ENCODE results near the gene ZBTB21. TPM values are rescaled to one million over a fixed set of nuclear protein-coding genes. Genes with fewer than 3 reads are reported as not detected.
"Not testable (repeated sequence)": the region's sequence is repeated elsewhere in the genome, so short reads cannot be mapped to it uniquely, and the experiment has no call there.

ZBTB21 gene
- polyA plus RNA-seq, 3 donors, result 1.9 to 11.0 (median 8.4) TPM

DNA sequence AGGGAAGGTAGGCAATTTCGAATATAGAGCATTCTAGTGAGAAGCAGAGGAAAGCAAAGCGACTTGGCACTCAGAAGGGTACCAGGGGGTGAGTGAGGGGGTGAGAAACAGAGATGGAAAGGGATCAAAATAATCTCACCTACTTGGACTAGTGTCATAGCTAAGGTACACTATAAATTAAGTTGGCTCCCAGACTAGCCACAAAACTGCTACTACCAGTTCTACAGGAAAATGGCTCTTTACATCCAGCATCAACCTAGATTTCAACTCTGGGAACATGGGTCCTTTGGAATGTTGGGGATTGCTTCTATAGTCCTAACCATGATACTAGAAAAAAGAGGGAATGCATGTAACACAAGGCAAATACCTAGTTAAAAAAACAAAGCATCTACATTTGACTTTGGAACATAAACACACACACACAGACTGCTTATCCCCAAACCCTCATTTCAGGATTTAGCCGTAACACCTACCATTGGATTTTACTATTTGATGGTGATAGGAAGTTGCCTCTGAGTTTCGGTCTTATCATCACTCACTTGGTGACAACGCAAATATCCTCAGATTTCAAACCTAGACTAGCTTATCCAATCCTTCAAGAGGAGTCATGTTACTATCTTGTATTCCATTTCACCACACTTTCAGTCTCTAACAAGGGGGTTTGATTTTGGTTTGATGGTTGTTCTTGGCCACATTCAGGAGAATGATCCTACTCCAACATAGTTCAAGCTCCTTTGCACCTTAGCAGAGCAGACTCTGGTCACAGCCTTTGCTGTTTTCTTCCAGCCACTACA is 5.6 kb downstream of the ZBTB21 start:
- H3K27ac ChIP-seq (ENCODE audit: low read depth, low read length), result no peak overlapping the region
- 91 to 97% (median 97%) methylated on average over 5 of the region's 5 CpGs for WGBS, 3 donors

DNA sequence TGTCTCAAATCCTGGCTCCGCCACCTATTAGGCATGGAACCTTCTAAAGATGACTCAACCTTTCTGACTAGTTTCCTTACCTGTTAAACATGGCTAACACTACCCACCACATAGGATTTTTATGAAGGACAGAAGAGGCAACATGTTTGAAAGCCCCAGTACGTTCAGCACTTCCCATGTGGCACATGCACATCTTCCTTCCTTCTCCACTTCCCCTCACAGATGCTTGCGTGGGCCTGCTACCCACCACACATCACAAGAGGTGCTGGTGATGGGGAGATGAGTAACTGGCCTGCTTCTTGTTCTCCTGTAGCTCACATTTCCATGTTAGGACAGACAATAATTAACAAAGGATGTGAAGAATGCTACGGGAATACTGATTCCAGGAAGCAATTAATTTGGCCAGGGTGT is 7.1 kb downstream of the ZBTB21 start:
- H3K27ac ChIP-seq (ENCODE audit: low read depth, low read length), result no peak overlapping the region
- 69 to 88% (median 71%) methylated on average over 4 of the region's 4 CpGs for WGBS, 3 donors

DNA sequence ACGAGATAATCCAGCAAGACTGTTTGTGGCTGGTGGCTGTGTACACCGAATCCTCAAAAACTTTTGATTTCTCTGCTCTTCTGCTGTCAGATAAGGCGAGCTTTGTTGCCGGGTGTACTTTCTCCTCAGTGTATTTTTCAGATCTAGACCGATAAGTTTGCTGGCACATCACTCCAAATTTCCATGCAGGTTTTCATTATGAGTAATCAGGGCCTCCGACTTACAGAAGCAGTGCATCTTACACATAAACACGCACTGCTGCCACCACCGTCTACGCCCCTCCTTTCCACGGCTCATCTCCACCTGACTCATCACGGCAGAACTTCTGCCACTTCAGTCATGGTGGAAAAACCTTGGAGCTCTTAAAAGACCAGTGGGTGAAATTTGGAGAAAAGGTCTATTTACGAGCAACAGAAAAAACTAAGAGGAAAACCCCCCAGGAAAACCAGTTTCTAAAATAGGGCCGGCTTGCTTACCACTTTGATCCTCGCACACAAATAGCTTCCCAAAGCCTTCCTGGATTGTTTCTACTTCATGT is 7.7 kb downstream of the ZBTB21 start:
- no peak overlapping the region for H3K27ac ChIP-seq (ENCODE audit: low read depth, low read length)
- WGBS, 3 donors, result 84 to 89% (median 86%) methylated on average over 14 of the region's 14 CpGs

DNA sequence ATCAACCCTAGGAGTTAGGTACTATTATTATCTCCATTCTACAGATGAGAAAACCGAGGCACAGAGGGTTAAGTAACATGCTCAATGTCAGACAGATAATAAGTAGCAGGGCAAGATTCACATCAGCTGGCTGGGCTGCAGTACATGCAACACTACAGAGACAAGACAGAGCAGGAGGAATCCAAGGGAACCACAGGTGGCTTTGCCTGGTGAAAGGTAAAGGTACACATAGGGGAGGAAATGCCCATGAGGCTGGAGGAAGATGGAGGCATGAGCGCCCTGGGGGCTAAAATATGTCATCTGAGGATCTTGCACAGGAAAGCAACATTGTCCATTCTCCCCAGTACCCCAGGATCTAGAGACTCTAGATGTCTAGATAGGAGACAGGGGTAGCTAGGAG is 8.4 kb downstream of the ZBTB21 start:
- WGBS, 3 donors, result 92 to 95% (median 95%) methylated on average over 2 of the region's 2 CpGs
- no peak overlapping the region for H3K27ac ChIP-seq (ENCODE audit: low read depth, low read length)

DNA sequence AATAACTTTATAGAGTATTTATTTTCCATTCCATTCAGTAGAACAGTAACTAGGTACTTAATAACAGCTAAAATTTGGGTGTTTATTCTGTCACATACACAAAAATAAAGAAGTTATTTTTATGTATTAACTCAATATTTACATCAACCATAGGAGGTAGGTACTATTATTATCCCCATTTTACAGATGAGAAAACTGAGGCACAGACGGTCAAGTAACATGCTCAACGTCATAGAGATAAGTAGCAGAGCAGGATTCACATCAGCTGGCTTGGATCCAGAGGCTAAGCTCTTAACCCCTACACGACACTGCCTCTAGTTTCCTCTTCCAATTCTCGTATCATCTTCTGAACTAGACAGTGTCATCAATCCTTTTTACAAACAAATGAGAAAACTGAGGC is 9.3 kb downstream of the ZBTB21 start:
- WGBS, 3 donors, result 90 to 92% (median 90%) methylated on average over 4 of the region's 4 CpGs
- H3K27ac ChIP-seq (ENCODE audit: low read depth, low read length), result no peak overlapping the region

DNA sequence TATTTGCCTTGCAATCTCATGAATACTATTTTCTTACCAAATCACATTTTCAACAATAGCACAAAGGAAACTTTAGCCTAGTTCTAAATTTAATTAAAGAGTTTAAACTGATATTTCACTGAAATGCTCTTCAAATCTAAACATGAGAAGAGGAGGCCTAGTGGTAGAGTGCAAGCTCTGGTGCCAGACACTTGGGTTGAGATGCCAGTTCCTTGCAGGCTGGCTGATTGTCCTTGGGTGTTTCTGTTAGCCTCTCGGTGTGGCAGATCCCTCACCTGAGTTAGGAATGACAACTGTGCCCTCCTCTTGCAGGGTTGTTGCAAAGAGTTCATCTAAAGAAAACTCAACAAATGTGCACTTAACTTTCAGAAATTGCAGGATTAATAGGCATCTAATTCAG is 12.5 kb downstream of the ZBTB21 start:
- 93 to 100% (median 96%) methylated on average over 1 of the region's 1 CpG for WGBS, 3 donors
- no peak overlapping the region for H3K27ac ChIP-seq (ENCODE audit: low read depth, low read length)

DNA sequence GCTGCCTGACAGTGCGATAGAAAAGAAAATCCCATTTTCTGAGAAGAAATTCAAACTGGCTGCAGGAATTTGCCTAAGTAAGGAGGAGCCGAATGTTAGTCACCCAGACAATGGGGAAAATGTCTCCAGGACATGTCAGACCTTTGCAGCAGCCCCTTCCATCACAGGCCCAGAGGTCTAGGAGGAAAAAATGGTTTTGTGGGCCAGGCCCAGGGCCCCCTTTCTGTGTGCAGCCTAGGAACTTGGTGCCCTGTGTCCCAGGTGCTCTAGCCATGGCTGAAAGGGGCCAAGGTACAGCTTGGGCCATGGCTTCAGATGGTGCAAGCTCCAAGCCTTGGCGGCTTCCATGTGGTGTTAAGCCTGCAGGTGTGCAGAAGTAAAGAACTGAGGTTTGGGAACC is 14.6 kb downstream of the ZBTB21 start:
- no peak overlapping the region for H3K27ac ChIP-seq (ENCODE audit: low read depth, low read length)
- 98% methylated on average over 3 of the region's 3 CpGs for WGBS, 3 donors

DNA sequence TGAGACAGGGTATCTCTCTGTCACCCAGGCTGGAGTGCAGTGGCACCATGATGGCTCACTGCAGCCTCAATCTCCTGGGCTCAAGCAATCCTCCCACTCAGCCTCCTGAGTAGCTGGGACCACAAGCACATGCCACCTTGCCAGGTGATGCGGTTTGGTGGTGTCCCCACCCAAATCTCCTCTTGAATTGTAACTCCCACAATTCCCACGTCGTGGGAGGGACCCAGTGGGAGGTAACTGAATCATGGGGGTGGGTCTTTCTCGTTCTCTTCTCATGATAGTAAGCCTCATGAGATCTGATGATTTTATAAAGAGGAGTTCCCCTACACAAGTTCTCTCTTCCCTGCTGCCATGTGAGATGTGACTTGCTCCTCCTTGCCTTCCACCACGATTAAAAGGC is 15.5 kb downstream of the ZBTB21 start:
- 58 to 95% (median 91%) methylated on average over 5 of the region's 5 CpGs for WGBS, 3 donors
- H3K27ac ChIP-seq (ENCODE audit: low read depth, low read length), result not testable (repeated sequence)

DNA sequence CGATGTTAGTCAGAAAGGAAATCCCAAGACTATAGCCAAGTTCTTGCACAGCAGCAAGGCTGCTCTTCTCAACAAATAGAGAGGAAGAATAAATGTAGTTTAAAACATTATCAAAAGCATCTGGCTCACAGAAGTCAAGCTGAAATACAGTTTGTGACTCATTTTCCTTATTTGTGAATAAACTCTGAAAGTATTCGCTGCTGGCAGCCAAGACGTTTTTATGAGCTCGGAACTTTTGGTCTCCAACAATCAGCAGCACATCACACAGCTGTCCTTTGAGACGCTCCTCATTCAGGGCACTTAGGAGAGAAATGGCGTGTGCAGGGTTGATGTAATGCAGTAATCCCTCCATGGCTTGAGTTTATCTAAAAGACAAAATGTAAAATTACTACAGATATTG is 16.4 kb downstream of the ZBTB21 start:
- WGBS, 3 donors, result 66 to 85% (median 77%) methylated on average over 6 of the region's 6 CpGs
- H3K27ac ChIP-seq (ENCODE audit: low read depth, low read length), result no peak overlapping the region

DNA sequence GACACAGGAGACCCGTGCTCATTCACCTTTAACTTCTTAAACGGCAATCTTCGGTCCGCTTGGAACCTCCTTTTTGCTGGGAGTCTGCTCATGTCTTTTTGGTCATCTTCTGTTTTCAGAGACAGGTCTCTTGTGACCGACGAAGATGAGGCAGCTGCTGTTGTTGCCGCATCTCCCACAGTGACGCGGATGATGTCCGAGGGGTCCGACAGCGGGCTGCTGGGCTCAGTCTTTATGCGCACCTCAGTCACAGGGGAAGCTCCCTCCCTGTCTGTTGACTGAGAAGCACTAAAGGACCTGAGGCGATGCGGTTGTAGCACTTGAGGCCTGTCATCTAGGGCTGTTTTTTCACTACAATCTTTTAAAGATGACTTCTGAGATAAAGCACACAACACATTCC is 17.6 kb downstream of the ZBTB21 start:
- H3K27ac ChIP-seq (ENCODE audit: low read depth, low read length), result no peak overlapping the region

DNA sequence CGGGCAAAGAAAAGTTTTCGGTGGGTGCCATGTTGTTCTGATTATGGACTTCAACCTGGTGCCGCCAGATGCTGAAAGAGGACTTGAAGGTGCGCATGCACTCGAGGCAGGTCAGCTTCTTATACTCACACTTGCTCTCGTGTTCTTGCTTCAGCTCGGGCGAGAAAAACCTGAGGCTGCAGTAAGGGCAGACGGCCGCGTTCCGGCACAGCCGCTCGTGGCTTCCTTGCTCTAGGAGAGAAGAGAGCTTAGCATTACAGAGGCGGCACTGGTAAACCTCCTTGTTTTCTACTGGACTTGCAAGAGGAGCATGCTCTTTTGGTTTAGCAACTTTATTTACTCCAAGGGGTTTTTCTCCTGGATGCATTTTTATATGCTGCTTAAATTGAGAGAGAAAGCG is 18.5 kb downstream of the ZBTB21 start:
- no peak overlapping the region for H3K27ac ChIP-seq (ENCODE audit: low read depth, low read length)
- WGBS, 3 donors, result 97 to 99% (median 97%) methylated on average over 16 of the region's 16 CpGs

More for the DNA sequence above, 17.6 kb downstream of the ZBTB21 start:
- WGBS, 3 donors, result 97 to 98% (median 97%) methylated on average over 15 of the region's 15 CpGs

DNA sequence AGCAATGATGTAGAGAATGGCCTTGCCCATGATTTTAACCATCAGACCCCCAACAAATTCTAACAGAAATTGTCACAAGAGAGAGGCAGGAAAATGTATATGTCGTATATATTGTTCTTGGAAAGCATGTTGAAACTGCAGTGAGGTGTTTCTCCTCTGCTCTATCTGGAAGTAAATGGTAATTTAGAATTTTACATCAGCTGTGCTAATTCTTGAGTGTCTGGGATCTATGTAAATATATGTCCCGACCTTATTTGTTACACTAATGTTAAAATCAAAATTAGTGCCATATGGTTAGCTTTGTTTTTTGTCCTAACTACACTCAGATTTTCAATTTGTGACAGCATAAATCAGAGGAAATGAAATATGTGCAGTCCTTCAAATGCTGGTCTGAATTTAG is 20.5 kb downstream of the ZBTB21 start:
- WGBS, 3 donors, result 92 to 98% (median 94%) methylated on average over 2 of the region's 2 CpGs
- no peak overlapping the region for H3K27ac ChIP-seq (ENCODE audit: low read depth, low read length)

DNA sequence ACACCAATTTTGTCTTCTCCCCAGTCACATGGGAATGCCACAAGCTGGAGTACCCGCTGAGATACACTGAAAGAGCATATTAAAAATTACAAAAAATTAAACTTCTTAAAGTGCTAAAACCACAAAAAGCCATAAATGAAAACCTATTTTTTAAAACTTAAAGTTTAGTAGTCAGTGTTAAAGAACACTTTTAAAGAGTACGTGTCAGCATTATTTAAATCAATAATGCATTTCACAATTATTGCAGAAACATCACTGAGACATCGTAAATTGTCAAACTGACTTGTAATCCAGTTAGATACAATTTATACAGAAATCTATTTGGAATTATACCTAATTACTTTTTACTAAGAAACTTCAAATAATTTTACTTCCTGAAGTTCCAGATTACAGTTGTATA is 22.9 kb downstream of the ZBTB21 start:
- no peak overlapping the region for H3K27ac ChIP-seq (ENCODE audit: low read depth, low read length)
- WGBS, 3 donors, result 94 to 95% (median 95%) methylated on average over 3 of the region's 3 CpGs

DNA sequence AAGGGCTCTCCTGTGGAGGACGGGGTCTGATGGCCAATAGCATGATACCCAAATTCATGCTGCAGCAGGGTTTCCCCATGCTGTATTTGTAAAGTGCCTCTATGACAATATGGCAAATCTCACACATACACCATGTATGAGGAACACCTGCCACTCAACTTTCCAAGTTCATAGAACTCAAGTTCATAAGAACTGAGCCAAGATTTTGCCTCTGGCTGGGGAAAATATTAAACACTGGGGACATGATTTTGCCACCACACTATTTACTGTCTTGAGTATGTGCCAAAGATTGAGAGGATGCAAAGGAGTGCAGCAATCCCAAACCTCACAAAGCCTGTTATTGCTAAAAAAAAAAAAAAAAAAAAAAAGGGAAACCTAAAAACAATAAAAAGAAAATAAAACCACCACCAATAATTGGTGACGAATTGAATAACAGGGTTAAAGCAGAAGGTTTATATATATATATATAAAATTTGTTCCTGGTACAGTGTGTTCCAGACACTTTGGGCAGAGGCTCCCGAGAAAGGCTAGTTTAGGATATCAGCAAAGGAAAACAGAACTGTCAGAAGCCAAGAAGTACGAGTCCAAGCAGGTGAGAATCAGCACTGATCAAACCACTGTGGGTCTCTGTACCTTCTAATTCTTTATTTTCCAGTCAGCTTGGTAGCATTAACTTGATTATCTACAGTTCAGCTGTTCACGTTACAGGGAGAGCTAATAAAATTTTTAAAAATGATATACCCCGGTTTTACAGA is 24.3 kb downstream of the ZBTB21 start:
- no peak overlapping the region for H3K27ac ChIP-seq (ENCODE audit: low read depth, low read length)
- 79 to 91% (median 86%) methylated on average over 6 of the region's 6 CpGs for WGBS, 3 donors

DNA sequence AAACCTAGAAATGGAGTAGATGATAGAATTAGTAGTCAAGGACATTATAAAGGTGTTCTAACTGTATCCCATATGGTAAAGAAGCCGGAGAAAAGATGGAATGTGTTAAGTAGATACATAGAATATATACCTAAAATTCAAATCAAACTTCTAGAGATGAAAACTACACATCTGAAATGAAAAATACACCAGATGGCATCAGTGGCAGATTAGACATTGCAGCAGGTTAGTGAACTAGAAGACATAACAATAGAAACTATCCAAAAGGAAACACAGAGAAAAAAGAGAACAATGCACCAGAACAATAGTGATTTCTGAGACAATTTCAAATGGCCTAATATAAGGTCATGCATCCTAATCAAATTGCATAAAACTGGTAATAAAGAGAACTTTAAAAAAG is 26.9 kb downstream of the ZBTB21 start:
- WGBS, 3 donors, result 92 to 97% (median 94%) methylated on average over 1 of the region's 1 CpG
- H3K27ac ChIP-seq (ENCODE audit: low read depth, low read length), result no peak overlapping the region

DNA sequence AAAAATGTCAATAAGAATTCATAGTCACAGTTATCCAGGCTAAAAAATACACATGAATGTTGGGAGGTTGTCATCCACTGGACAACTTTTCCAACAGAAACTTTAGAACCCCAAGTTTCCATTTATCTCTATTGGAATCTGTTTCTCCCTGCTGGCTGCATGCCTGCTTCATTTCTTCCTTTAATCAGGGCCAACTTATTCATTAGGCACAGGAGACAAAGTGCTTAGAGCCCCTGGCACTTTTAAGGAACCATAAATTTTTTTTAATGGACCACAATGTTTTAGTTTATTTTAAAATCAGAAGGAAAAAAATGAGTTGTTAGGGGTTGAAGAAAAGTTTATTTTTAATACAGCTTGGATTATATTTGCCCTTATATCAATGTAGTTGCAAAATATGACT is 29.6 kb downstream of the ZBTB21 start:
- H3K27ac ChIP-seq (ENCODE audit: low read depth, low read length), result no peak overlapping the region

DNA sequence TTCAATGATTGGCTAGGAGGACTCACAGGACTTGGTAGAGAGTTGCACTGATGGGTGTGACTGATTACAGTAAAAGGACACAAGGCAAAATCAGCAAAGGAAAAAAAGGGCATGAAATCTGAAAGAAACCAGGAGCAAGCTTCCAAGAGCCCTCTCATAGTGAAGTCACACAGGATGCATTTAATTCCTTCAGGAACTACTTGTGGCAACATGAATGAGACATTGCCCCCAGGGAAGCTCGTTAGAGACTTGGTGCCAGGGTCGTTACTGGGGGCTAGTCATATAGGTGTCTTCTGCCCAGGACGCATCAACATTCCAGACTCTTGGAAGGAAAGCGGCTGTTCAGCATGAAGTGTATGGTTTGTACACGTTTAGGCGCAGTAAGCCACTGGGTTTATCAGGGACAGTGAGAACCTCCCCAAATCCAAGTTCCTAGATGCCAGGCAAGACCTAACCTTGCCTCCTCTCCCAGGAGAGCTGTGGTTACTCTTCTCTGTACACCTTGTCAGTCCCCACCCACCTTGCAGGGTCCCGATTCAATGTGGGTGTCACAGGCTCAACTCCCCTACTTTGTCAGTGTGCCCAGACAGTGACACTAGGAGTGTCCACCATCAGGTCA is 30.3 kb downstream of the ZBTB21 start:
- H3K27ac ChIP-seq (ENCODE audit: low read depth, low read length), result no peak overlapping the region
- 80 to 90% (median 87%) methylated on average over 7 of the region's 7 CpGs for WGBS, 3 donors

DNA sequence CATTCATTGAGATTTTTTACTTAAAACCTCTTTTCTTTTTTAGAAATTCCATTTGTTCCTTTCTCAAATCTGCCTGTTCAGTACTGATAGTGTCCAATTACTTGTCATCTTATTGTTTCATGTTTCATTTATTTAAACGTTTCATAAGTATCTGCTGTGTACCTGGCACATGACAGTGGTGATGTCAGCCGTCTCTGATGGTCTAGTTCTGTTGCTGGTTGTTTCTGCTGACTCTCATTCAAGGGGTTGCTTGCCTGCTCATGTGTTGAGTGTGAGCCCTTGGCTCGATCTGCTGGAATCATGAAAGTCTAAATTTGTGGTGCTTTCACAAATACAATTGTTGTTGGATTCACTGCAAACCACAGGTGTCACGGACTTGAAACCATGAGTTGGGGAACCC is 30.8 kb downstream of the ZBTB21 start:
- H3K27ac ChIP-seq (ENCODE audit: low read depth, low read length), result no peak overlapping the region
- 61 to 91% (median 77%) methylated on average over 4 of the region's 4 CpGs for WGBS, 3 donors

Measured in adipose tissue (tissue), 3 donors.